ENCODE results near the gene FBXL17. TPM values are rescaled to one million over a fixed set of nuclear protein-coding genes. Genes with fewer than 3 reads are reported as not detected.

Gene FBXL17
- total RNA-seq, 2 donors from 2014 or later: 5.9 to 9.1 TPM

DNA sequence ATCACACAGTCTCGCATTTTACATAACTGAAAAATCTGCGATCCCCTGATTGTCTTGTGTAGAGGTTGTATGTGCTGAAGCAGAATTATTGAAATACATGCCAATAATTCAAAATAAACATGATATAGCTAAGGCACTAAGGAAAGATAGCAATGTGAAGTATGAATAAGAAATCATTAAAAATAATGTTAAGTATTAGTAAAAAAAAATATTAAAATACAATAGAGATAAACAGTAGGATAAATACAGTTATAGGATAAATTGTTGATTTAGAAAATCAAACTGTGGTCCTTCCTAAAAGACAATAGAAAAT lies 121.1 kb downstream of the FBXL17 start:
- Mint-ChIP-seq H3K4me1 (peaks cover 5% of the 10 kb centered on the region), H3K27me3 (no peaks in the 10 kb centered on the region), H3K36me3 (ENCODE audit: low read depth) (no peaks in the 10 kb centered on the region), H3K9me3 (no peaks in the 10 kb centered on the region), H3K4me3 (no peak overlapping the region), H3K27ac (no peak overlapping the region)
- no peak for ATAC-seq (replicated peaks)

DNA sequence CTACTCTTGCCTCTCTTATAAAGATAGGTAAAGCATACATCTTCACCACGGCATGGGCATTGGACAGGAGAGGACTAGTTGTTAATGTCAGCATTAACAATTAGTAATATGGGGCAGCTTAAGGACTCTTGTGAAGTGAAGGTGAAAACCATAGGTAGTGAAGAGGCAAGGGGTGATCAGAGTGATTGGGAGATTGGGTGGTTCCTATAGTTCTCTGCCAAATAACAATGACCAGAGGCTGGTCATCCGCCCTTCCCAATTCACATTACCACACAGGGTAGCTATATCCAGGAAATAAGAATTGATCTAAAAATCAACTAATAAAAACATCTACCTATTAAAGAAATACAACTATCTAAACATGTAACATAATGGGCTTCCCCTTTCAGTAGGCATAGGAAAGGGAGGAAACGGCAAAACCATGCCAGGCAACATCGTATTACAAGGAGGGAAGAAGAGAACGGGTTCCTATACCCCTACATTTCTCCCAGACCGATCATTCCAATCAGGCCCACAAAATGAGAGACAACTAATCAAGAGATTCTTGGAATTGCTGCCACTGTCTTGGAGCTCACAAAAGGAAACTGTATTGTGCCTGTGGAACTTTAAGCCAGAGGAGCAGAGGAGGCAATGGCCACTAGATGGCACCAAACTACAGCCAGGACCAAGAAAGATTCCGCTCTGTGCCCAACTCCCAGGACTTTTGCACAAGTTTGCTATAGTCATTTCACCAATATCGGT lies 121.6 kb downstream of the FBXL17 start:
- H3K36me3 Mint-ChIP-seq (ENCODE audit: low read depth): no peaks in the 10 kb centered on the region
- no peak overlapping the region for H3K27ac Mint-ChIP-seq
- H3K9me3 Mint-ChIP-seq: no peaks in the 10 kb centered on the region
- ATAC-seq (replicated peaks): peak; percentile 84
- H3K4me3 Mint-ChIP-seq: no peak overlapping the region
- H3K27me3 Mint-ChIP-seq: no peaks in the 10 kb centered on the region
- H3K4me1 Mint-ChIP-seq: peaks cover 5% of the 10 kb centered on the region

DNA sequence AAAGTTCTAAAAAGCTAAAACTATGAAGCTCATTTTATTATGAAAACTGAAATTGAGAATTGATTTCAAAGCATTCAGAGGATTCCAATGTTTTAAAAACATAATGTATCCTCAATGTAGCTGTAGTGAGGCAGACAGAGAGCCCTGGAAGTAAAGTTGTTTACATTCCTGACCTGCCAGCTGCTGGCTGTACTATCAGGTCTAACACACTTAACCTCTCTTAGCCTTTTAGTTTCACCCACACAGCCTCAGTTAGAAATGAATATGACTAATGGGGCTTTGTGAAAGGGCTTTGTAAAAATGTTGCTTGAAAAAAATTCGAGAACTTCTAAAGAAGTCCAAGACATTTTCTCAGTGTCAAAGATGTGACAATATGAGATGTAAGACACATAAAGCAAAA lies 122.6 kb downstream of the FBXL17 start:
- Mint-ChIP-seq H3K27ac (no peak overlapping the region), H3K27me3 (no peaks in the 10 kb centered on the region), H3K4me1 (peaks cover 5% of the 10 kb centered on the region), H3K4me3 (no peak overlapping the region), H3K9me3 (no peaks in the 10 kb centered on the region), H3K36me3 (ENCODE audit: low read depth) (no peaks in the 10 kb centered on the region)
- no peak for ATAC-seq (replicated peaks)

DNA sequence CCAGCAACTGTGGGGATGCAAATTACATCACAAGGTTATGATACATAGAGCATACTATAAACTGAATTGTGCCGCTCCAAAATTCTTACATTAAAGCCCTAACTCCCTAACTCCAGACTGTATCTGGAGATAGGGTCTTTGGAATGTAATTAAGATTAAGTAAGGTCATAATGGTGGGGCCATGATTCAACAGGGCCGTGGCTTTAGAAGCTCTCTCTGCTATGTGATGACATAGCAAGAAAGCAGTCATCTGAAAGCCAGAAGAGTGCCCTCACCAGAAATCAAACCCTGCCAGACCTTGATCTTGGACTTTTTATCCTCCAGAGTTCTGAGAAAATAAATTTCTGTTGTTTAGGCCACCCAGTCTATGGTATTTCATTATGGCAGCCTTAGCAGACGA lies 123.9 kb downstream of the FBXL17 start:
- Mint-ChIP-seq H3K27ac (no peak overlapping the region), H3K4me3 (no peak overlapping the region), H3K9me3 (no peaks in the 10 kb centered on the region), H3K4me1 (peaks cover 5% of the 10 kb centered on the region), H3K27me3 (no peaks in the 10 kb centered on the region), H3K36me3 (ENCODE audit: low read depth) (no peaks in the 10 kb centered on the region)
- ATAC-seq (replicated peaks): no peak

DNA sequence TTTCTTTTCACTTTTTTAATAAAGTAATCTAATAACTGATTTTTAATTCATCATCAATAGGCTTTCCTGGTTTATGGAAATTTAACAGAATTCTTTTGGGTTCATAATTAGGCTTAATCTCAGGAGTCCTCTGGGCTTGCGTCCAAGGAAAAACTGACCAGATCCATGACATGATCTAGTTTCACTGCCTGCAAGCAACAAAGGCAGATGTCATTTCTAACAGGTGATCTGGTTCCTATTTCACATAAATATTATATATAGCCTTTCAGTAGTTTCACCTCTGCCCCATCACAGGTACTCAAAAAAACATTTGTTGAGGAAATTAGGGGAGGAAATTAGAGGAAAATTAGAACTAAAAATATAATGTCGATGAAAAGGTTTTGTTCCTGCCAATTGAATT lies 126.4 kb downstream of the FBXL17 start:
- no peaks in the 10 kb centered on the region for H3K36me3 Mint-ChIP-seq (ENCODE audit: low read depth)
- no peaks in the 10 kb centered on the region for H3K9me3 Mint-ChIP-seq
- peaks cover 1% of the 10 kb centered on the region for H3K4me1 Mint-ChIP-seq
- ATAC-seq (replicated peaks): no peak
- no peak overlapping the region for H3K27ac Mint-ChIP-seq
- no peak overlapping the region for H3K4me3 Mint-ChIP-seq
- H3K27me3 Mint-ChIP-seq: no peaks in the 10 kb centered on the region

DNA sequence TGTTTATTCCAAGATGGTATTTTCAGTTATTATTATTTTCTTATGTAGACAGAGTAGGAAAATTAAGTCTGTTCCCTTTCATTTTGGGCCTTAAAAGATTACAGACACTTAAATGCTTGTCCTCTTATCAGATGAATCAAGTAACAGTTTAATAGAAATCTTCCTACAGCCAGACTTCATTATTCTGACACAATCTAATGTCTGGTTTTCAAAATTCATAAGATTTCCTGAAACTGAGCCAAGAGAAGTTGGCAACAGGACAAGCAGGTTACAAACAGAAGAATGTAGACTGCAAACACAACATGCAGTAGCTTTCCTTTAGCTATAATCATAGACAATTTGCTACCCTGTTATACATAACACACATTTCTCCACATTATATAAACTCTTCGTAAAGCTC lies 130.5 kb downstream of the FBXL17 start:
- H3K9me3 Mint-ChIP-seq: no peaks in the 10 kb centered on the region
- H3K4me3 Mint-ChIP-seq: no peak overlapping the region
- ATAC-seq (replicated peaks): no peak
- H3K27me3 Mint-ChIP-seq: no peaks in the 10 kb centered on the region
- no peaks in the 10 kb centered on the region for H3K4me1 Mint-ChIP-seq
- no peaks in the 10 kb centered on the region for H3K36me3 Mint-ChIP-seq (ENCODE audit: low read depth)
- no peak overlapping the region for H3K27ac Mint-ChIP-seq

DNA sequence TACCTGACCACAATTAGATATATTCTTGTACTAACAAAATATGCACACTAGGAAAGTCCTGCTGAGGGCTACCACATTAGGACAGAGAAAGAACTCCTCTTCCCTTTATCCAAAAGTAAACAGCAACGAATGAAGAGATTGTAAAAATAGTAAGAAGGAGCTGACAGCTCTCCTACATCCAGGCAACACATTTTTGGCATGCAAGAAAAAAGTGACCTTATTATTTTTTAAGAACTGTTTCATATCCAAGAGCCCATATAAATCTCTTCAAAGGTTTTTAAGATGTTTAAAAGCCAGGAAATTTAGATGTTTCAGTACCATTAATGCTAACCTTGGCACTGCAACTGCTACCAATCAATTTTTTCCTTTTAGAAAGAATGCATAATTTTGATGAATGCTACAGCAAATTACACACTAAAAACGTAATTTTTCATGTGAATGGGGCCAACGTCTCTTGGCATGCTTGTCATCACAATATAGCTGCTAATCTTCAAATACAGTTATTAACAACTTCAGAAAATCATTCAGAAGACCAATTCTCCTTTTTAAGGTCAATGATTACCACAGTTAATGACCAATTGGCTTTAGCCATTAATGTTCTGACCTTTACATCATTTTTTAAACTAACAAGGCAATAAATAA lies 132.0 kb downstream of the FBXL17 start:
- no peak overlapping the region for H3K27ac Mint-ChIP-seq
- H3K36me3 Mint-ChIP-seq (ENCODE audit: low read depth): no peaks in the 10 kb centered on the region
- ATAC-seq (replicated peaks): no peak
- no peaks in the 10 kb centered on the region for H3K27me3 Mint-ChIP-seq
- H3K4me3 Mint-ChIP-seq: no peak overlapping the region
- no peaks in the 10 kb centered on the region for H3K4me1 Mint-ChIP-seq
- no peaks in the 10 kb centered on the region for H3K9me3 Mint-ChIP-seq

DNA sequence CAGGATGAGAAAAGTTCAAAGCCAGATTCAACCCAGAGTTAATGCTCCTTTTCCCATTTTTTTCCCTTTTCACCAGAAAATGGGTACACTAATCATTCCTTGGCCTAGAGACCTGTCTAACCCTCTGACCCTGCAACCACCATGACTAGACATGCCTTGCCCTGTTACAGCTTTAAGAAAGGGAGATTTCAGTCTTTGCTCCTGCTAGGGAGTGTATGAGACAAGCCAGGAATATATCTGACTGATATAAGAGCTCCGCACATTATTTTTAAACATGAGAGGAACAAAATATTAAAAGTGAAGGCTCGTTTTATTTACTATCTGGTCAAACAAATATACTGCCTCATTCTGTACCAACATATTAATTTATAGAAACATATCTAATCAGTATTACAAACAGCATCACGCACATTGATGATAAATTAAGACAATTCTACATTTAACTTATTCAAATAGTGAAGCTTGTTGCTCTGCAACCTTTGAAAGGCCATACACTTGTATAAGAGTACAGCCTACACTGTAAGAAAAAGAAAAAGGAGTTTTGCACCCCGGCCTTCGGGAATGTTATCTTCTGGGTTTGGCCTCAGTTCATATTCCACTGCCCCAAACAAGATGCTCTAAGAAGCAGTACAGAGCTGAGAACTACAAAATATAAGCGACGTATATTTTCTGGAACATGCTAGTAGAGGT lies 132.7 kb downstream of the FBXL17 start:
- Mint-ChIP-seq H3K27me3 (no peaks in the 10 kb centered on the region), H3K27ac (no peak overlapping the region), H3K4me1 (no peaks in the 10 kb centered on the region), H3K36me3 (ENCODE audit: low read depth) (no peaks in the 10 kb centered on the region), H3K4me3 (no peak overlapping the region), H3K9me3 (no peaks in the 10 kb centered on the region)
- no peak for ATAC-seq (replicated peaks)

DNA sequence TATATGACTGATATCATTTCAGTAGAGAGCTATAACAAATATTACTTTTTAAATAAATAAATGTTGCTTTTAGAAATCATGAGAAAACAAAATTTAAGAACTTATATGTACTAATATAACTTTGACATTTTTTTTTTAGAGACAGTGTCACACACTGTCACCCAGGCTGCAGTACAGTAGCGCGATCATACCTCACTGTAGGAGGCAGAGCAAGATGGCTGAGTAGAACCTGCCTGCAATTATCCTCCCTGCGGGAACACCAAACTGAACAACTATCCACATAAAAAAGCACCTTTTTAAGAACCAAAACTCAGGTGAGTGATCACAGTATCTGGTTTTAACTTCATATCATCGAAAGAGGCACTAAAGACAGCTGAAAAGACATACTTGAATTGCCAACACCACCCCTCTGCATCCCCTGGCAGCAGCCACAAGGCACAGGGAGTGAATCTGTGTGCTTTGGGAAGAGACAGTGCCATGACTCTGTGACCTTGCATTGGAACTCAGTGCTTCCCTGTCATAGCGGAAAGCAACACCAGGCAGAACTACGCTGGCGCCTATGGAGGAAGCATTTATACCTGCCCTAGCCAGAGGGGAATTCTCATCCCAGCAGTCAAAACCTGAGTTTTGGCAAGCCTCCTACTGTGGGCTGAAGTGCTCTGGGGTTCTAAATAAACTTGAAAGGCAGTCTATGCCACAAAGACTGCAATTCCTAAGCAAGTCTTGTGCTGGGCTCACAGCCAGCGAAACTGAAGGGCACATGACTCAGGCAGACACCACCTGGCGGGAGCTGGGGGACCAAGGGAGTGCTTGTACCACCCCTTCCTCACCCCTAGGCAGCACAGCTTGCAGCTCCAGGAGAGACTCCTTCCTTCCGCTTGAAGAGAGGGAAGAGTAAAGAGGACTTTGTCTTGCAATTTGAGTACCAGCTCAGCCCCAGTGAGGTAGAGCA lies 142.7 kb downstream of the FBXL17 start:
- Mint-ChIP-seq H3K36me3 (ENCODE audit: low read depth) (no peaks in the 10 kb centered on the region), H3K27me3 (no peaks in the 10 kb centered on the region), H3K9me3 (no peaks in the 10 kb centered on the region), H3K4me3 (no peak overlapping the region), H3K4me1 (peaks cover 6% of the 10 kb centered on the region), H3K27ac (no peak overlapping the region)
- ATAC-seq (replicated peaks): no peak

DNA sequence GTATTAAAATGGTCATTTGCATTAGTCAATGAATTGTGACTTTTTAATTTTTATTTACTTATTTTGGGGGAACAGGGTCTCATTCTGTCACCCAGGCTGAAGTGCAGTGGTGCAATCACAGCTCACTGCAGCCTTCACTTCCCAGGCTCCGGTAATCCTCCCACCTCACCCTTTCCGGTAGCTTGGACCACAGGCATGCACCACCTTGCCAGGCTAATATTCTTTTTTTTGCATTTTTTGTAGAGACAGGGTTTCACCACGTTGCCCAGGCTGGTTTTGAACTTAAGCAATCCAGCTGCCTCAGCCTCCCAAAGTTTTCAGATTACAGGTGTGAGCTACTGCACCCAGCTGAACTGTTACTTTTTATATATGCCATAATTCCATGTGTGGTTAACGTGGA lies 143.4 kb downstream of the FBXL17 start:
- Mint-ChIP-seq H3K27me3 (no peaks in the 10 kb centered on the region), H3K4me3 (no peak overlapping the region), H3K9me3 (no peaks in the 10 kb centered on the region), H3K4me1 (peaks cover 6% of the 10 kb centered on the region), H3K36me3 (ENCODE audit: low read depth) (no peaks in the 10 kb centered on the region), H3K27ac (no peak overlapping the region)
- no peak for ATAC-seq (replicated peaks)

DNA sequence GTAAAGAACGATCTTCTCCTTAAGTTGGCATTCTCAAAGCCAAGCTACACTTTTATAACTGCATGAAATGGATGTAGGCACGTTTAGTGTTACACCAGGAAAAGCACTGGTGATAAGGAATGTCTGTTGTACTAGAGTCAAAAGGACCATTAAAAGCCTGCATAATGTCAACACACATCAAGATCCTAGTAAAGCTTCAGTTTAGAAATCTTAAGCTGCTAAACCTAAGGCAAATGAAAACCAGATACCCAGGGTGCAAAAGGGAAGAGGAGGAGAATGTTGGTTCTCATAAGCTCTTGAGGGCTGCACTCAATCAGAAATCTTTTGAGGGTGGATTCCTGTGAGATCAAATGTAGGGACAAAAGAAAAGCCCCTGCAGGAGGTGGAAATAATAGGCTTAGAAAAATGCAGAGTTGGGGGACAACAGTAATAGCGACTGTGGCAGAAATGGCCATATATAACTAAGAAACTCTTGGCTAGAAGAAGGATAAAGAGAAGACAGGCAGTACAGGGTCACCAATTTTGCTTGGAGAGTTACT lies 148.2 kb downstream of the FBXL17 start:
- Mint-ChIP-seq H3K4me3 (no peak overlapping the region), H3K4me1 (no peaks in the 10 kb centered on the region)
- no peak for ATAC-seq (replicated peaks)

DNA sequence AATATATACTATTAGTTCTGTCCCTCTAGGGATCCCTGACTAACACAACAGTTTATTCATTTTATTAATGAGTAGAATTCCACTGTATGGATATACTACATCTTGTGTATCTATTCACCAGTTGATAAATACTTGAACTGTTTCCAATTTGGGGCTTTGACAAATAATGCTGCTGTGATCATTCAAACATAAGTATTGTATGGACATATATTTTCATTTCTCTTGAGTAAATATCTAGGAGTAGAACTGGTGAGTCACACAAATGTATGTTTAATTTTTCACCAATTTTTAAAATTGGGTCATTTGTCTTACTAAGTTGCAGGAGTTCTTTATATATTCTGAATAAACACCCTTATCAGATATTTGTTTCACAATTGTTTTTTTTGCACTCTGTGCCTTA lies 149.1 kb downstream of the FBXL17 start:
- H3K27ac Mint-ChIP-seq: no peak overlapping the region
- H3K4me1 Mint-ChIP-seq: no peaks in the 10 kb centered on the region
- H3K9me3 Mint-ChIP-seq: peaks cover 5% of the 10 kb centered on the region
- no peaks in the 10 kb centered on the region for H3K27me3 Mint-ChIP-seq
- H3K4me3 Mint-ChIP-seq: no peak overlapping the region
- ATAC-seq (replicated peaks): no peak
- H3K36me3 Mint-ChIP-seq (ENCODE audit: low read depth): peaks cover 6% of the 10 kb centered on the region

More for the DNA sequence above, 148.2 kb downstream of the FBXL17 start:
- H3K36me3 Mint-ChIP-seq (ENCODE audit: low read depth): peaks cover 6% of the 10 kb centered on the region
- no peaks in the 10 kb centered on the region for H3K27me3 Mint-ChIP-seq
- H3K27ac Mint-ChIP-seq: no peak overlapping the region
- H3K9me3 Mint-ChIP-seq: peaks cover 5% of the 10 kb centered on the region

DNA sequence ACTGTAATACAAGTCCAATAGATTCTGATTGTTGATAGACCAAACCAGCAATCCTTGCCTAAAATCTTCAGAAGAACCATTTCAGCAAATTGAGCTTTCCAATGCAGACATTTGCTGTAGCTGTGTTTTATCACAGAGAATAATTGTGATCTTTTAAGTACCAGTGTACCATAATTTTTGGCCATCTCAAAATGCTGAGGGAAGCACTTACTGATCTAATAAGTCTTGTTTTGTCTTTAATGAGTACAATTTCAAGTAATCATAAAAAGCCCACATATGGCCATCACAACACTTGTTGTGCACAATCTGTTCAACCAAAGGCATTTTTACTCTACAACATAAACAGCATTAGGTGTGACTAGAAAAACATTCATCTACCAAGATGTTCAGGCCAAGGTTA lies 159.9 kb downstream of the FBXL17 start:
- Mint-ChIP-seq H3K36me3 (ENCODE audit: low read depth) (peaks cover 32% of the 10 kb centered on the region), H3K4me1 (no peaks in the 10 kb centered on the region), H3K27me3 (no peaks in the 10 kb centered on the region), H3K27ac (no peak overlapping the region), H3K9me3 (peaks cover 7% of the 10 kb centered on the region), H3K4me3 (no peak overlapping the region)
- ATAC-seq (replicated peaks): no peak

DNA sequence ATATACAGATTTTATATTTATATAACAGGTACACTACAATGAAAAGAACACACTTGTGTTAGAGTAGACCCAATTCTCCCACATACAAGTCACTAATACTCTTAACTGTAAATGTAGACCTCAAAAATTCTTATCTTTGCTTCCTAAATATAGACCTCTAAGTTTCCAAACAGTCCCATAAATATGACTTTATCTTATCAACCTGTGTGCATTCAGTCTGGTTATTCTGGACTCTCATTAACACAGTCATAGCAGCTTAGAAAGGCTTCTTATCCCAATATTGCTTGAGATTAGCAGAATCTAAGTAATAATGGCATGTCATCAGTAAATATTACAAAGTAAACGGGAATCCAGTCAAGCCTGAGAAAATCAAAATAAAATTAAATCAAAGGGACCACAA lies 161.1 kb downstream of the FBXL17 start:
- no peak overlapping the region for H3K27ac Mint-ChIP-seq
- peaks cover 38% of the 10 kb centered on the region for H3K36me3 Mint-ChIP-seq (ENCODE audit: low read depth)
- H3K27me3 Mint-ChIP-seq: no peaks in the 10 kb centered on the region
- no peak overlapping the region for H3K4me3 Mint-ChIP-seq
- H3K4me1 Mint-ChIP-seq: no peaks in the 10 kb centered on the region
- no peak for ATAC-seq (replicated peaks)
- peaks cover 8% of the 10 kb centered on the region for H3K9me3 Mint-ChIP-seq

Measured in activated T-helper 17 cell treated with anti-CD3 and anti-CD28 coated beads, Interleukin-2, amount 50 U/mL, for 72 hours (primary cell).